Breast epithelium (tissue), 4 donors: ENCODE data around the gene NUMA1. TPM values are rescaled to one million over a fixed set of nuclear protein-coding genes. Genes with fewer than 3 reads are reported as not detected.

Experiments
- DNase-seq, 2 donors: peaks; one replicate each; pipeline ENCODE4 v3.0.0-alpha.2; 2019; ENCODE audit warnings: low spot score in 2 of 2
- H3K27ac ChIP-seq, 2 donors: fragments of 200-600 bp; sonication (generic) in 1 of 2; one replicate each; pipeline ENCODE4 v1.5.1; 2016 to 2019; ENCODE audit warnings: mild to moderate bottlenecking in 1 of 2
- H3K27me3 ChIP-seq, 2 donors: fragments of 200-600 bp; sonication (generic) in 1 of 2; one replicate each; pipeline versions ENCODE4 v1.5.1 to v1.6.0; 2017 to 2019; ENCODE audit warnings: control low read depth in 1 of 2, mild to moderate bottlenecking in 1 of 2
- H3K36me3 ChIP-seq: fragments of 200-600 bp; one replicate; pipeline ENCODE4 v1.5.1; 2019
- H3K4me1 ChIP-seq, 2 donors: fragments of 200-600 bp; sonication (generic); one replicate each; pipeline ENCODE4 v1.5.1; 2016 to 2019; ENCODE audit warnings: control low read depth in 1 of 2
- H3K4me3 ChIP-seq, 3 donors: fragments of 200-600 bp; sonication (generic); 1 replicate in 2 of 3; 2 replicates in 1 of 3; pipeline ENCODE4 v1.5.1; 2016 to 2019; ENCODE audit warnings: mild to moderate bottlenecking in 3 of 3, moderate library complexity in 2 of 3
- H3K9me3 ChIP-seq, 2 donors: fragments of 200-600 bp; sonication (generic) in 1 of 2; one replicate each; pipeline ENCODE4 v1.5.1; 2016 to 2019; ENCODE audit warnings: control low read depth in 1 of 2
- POLR2A ChIP-seq: fragments of 450-650 bp; IDR thresholded peaks from one replicate; pipeline ENCODE4 v1.6.1; 2016; ENCODE audit warnings: antibody characterized with exemption, mild to moderate bottlenecking, moderate library complexity
- POLR2AphosphoS5 ChIP-seq, 3 donors: sonication (generic); formaldehyde crosslinking; IDR thresholded peaks; one replicate each; pipeline ENCODE4 v1.6.1; 2017; ENCODE audit warnings: antibody characterized with exemption in 3 of 3
- intact Hi-C: fragments of 100-400 bp; cut with DNase I; formaldehyde crosslinking; loops from one replicate; pipeline ENCODE4 v1.15.1; 2023; ENCODE audit warnings: low total_unique reads
- total RNA-seq, 3 donors: library from RNA; depleted of rRNA; stranded (reverse); fragments of >200 nt; gene quantifications; one replicate each; pipeline ENCODE4 v1.1.0, GENCODE V29; 2016
- TF ChIP-seq, protein P1 (sequence below), 3 donors: fragments of 450-650 bp; IDR thresholded peaks; one replicate each; pipeline ENCODE4 v1.5.1; 2016 to 2017; ENCODE audit warnings: antibody characterized with exemption in 3 of 3, mild to moderate bottlenecking in 3 of 3, moderate library complexity in 3 of 3

NUMA1 gene
- total RNA-seq, 3 donors from 2014 or later: 240 to 412 (median 283) TPM

DNA sequence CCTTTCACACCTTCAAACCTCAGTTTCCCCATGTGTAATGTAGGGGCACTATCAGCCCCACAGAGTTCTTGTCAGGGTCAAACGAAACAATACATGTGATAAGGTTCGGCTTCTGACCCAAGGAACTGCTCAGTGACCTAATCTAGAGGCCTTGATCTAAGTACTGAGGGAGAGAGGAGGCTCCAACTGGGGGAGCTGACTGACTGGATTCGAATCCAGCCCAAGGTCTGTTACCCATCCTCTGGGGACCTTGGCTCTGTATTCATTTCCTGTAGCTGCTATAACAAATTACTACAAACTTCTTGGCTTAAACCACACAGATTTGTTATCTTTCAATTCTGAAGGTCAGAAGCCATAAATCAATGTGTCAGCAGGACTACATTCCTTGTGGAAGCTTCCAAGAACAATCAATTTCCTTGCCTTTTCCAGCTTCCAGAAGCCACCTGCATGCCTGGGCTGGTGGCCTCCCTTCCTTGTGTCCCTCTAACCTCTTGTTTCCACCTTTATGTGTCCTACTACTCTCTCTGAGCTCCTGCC lies 42.8 kb upstream of the NUMA1 start:
- Histone ChIP-seq H3K9me3 (no peaks in the 10 kb centered on the region), H3K4me3 (no peak overlapping the region), H3K36me3 (no peaks in the 10 kb centered on the region), H3K4me1 (no peaks in the 10 kb centered on the region), H3K27ac (no peak overlapping the region), H3K27me3 (no peaks in the 10 kb centered on the region)
- no peak for TF ChIP-seq POLR2AphosphoS5 (IDR thresholded peaks at IDR 0.05)
- TF ChIP-seq, protein P1, sequence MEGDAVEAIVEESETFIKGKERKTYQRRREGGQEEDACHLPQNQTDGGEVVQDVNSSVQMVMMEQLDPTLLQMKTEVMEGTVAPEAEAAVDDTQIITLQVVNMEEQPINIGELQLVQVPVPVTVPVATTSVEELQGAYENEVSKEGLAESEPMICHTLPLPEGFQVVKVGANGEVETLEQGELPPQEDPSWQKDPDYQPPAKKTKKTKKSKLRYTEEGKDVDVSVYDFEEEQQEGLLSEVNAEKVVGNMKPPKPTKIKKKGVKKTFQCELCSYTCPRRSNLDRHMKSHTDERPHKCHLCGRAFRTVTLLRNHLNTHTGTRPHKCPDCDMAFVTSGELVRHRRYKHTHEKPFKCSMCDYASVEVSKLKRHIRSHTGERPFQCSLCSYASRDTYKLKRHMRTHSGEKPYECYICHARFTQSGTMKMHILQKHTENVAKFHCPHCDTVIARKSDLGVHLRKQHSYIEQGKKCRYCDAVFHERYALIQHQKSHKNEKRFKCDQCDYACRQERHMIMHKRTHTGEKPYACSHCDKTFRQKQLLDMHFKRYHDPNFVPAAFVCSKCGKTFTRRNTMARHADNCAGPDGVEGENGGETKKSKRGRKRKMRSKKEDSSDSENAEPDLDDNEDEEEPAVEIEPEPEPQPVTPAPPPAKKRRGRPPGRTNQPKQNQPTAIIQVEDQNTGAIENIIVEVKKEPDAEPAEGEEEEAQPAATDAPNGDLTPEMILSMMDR (IDR thresholded peaks at IDR 0.05): no peak
- TF ChIP-seq POLR2A: no peak
- DNase-seq: no peak
- intact Hi-C loops: no loop called here

DNA sequence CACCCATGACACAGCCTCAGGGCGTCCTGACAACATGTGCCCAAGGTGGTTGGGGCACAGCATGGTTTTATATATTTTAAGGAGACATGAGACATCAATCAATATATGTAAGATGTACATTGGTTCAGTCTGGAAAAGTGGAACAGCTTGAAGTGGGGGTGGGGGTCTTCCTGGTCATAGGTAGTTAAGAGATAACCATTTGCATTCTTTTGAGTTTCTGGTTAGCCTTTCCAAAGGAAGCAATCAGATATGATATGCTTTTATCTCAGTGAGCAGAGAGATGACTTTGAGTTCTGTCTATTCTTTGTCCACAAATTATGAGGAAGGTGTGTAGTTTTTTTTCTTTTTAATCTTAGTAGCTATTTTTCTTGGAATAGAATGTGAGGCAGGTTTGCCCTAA lies 42.3 kb upstream of the NUMA1 start:
- intact Hi-C loops: no loop called here
- TF ChIP-seq POLR2A (no peak), POLR2AphosphoS5 (IDR thresholded peaks at IDR 0.05) (no peak)
- TF ChIP-seq, protein P1 (IDR thresholded peaks at IDR 0.05): no peak
- H3K36me3 ChIP-seq: no peaks in the 10 kb centered on the region
- H3K27me3 ChIP-seq: no peaks in the 10 kb centered on the region
- H3K4me1 ChIP-seq: no peaks in the 10 kb centered on the region
- no peaks in the 10 kb centered on the region for H3K9me3 ChIP-seq
- no peak overlapping the region for H3K4me3 ChIP-seq
- no peak for DNase-seq
- no peak overlapping the region for H3K27ac ChIP-seq

DNA sequence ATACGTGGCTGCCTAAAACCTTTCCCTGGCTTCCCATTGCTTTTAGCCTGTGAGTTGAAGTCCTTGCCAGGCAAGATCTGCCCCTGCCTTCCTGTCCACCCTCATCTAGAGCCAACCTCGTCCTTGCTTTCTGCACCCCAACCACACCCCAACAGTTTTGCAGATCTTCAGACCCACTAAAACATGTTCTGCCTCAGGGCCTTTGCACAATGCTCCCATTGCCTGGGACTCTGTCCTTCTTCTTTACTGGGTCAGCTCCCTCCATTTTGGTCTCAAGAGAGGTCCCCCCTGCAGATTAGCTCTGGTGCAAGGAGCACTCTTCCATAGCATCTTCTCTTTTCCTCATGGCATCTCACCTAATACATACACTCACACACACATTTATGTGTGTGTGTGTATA lies 40.6 kb upstream of the NUMA1 start:
- TF ChIP-seq POLR2A: no peak
- no peak for TF ChIP-seq POLR2AphosphoS5 (IDR thresholded peaks at IDR 0.05)
- TF ChIP-seq, protein P1 (IDR thresholded peaks at IDR 0.05): no peak
- Histone ChIP-seq H3K27me3 (no peaks in the 10 kb centered on the region), H3K9me3 (no peaks in the 10 kb centered on the region), H3K27ac (no peak overlapping the region), H3K36me3 (no peaks in the 10 kb centered on the region), H3K4me1 (no peaks in the 10 kb centered on the region), H3K4me3 (no peak overlapping the region)
- no peak for DNase-seq
- intact Hi-C loops: no loop called here

DNA sequence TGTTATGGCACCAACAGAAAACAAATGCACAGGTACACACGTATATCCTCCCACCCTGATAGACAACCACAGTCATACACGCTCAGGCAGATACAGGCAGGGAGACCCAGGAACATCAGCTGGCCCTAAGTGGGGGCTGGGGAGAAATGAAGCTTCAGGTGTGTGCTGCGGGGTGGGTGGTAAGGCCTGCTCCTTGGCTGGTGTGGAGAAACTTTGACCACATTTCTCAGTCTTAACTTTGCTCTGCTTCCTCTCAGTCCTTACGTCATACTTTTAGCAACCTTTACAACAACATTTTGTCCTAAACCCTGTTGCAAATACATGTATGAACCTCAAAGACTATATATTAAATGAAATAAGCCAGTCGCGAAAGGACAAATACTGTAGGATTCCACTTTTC lies 38.9 kb upstream of the NUMA1 start:
- H3K27me3 ChIP-seq: no peaks in the 10 kb centered on the region
- no peaks in the 10 kb centered on the region for H3K4me1 ChIP-seq
- no peak overlapping the region for H3K27ac ChIP-seq
- DNase-seq: no peak
- H3K4me3 ChIP-seq: no peak overlapping the region
- TF ChIP-seq POLR2A (no peak), POLR2AphosphoS5 (IDR thresholded peaks at IDR 0.05) (no peak)
- TF ChIP-seq, protein P1 (IDR thresholded peaks at IDR 0.05): no peak
- H3K9me3 ChIP-seq: no peaks in the 10 kb centered on the region
- intact Hi-C loops: no loop called here
- no peaks in the 10 kb centered on the region for H3K36me3 ChIP-seq

DNA sequence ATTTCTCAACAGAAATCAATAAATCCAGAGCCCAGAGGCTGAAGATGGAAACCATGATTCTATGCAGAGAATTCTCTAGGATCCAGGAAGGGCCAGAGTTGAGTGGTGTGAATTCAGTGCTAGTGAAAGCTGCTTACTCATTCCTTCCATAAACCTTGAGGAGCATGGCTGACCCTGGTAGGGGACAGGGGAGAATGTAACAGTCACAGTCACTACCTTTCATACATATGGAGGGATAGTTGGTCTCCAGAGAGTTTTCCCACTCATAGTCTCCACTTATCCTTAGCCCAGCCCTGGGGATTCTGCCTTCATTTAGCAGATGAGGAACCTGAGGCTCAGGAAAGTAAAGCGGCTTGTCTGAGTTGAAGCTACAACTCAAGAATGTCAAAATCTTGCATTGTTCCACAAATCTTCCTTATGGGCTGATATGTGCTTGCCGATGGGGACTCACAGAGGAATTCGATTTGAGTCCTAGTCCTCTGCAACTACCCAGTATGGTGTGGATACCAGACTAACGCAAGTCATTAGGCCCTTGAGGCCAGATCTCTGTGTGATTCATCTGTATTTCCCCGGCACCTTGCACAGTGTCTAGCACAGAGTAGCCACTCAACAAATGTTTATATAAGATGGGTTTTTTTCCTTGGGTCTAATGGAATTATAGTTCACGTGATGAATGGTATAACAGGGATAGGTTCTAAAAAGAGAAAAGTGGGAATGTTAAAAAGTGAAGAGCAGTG lies 35.8 kb upstream of the NUMA1 start:
- TF ChIP-seq POLR2AphosphoS5 (IDR thresholded peaks at IDR 0.05) (no peak), POLR2A (no peak)
- TF ChIP-seq, protein P1 (IDR thresholded peaks at IDR 0.05): no peak
- no peaks in the 10 kb centered on the region for H3K36me3 ChIP-seq
- peaks cover 0 to 6% of the 10 kb centered on the region in 2 donors for H3K4me1 ChIP-seq
- no peaks in the 10 kb centered on the region for H3K9me3 ChIP-seq
- no peak overlapping the region for H3K27ac ChIP-seq
- intact Hi-C loops: no loop called here
- no peaks in the 10 kb centered on the region for H3K27me3 ChIP-seq
- no peak overlapping the region for H3K4me3 ChIP-seq
- no peak for DNase-seq
